COLO668 (cell line): ENCODE measurements around the gene CCDC197.

Experiments
- DNase-seq: peaks from one replicate; lab custom pipeline; 2025; ENCODE audit not compliant: unreplicated experiment; lab: John Stamatoyannopoulos, UW

Gene CCDC197

GRCh38 chr14:94054936-94055335 lies 57.8 kb downstream of the CCDC197 start:
- DNase-seq: no peak

DNA sequence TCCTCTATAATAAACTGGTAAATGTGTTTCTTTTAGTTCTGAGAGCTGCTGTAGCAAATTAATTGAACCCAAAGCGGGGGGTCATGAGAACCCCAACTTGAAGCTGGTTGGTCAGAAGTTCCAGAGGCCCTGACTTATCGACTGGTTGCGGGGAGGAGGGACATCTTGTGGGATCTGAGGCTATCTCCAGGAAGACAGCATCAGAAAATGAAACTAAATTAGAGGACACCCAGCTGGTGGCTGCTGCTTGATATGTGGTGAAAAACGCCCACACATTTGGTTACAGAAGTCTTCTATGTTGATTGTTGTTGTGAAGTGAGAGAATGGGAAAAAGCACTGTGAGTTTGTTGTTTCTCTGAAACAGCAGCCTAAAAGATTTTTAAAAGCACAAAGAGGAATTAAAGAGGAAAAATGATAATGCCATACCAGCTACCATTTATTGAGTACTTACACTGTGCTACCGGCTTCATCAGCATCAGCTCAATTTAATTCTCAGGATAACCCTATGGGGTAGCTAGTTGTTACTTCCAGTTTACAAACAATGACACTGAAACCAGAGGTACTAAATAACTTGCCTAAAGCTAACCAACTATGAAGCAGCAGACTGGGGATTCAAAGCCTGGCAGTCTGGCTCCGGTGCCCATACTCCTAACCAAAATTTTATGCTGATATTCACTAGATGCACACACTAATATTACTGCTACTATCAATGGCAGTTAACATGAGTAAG lies 59.6 kb downstream of the CCDC197 start:
- DNase-seq: no peak

DNA sequence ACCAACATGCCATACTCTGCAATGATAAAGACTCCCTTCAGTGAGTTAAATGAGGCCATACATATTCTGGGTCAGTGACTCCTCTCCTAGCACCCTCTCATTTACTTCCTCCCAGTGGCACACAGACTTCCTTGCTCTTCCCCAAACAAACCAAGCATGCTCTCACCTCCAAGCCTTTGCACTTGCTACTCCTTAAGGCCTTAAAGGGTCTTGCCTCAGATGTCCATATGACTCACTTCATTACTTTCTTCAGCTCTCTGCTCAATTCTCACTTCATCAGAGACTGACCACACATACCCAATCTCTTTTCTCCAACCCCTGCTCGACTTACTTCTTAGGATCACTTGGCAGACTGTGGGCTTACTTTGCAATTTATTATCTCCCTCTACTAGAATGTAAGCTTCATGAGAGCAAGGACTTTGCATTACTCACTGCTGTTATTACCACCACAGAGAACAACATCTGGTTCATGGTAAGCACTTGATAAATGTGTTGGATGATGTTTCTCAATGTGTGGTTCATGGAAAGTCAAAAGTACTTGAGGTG lies 61.1 kb downstream of the CCDC197 start:
- DNase-seq: no peak
